SH-SY5Y (cell line): ENCODE results near the gene SMYD3.

Experiments used
- GATA2 ChIP-seq: IDR thresholded peaks from 2 replicates; pipeline ENCODE4 v1.6.1; 2011; ENCODE audit warnings: mild to moderate bottlenecking, low read depth, low read length
- GATA3 ChIP-seq: IDR thresholded peaks from 2 replicates; pipeline ENCODE4 v1.6.1; 2011; ENCODE audit warnings: low read depth, mild to moderate bottlenecking, low read length, moderate library complexity

- TF ChIP-seq GATA2 (no peak), GATA3 (no peak)
Observed at GRCh38 chr1:246397046-246397445, 110.0 kb downstream of the SMYD3 start.
